Hepatocyte (in vitro differentiated cells): ENCODE data around the gene GATAD1. TPM values are rescaled to one million over a fixed set of nuclear protein-coding genes. Genes with fewer than 3 reads are reported as not detected.

Experiments
- DNase-seq: peaks from one replicate; pipeline ENCODE4 v3.0.0-alpha.2; 2016; ENCODE audit warnings: low spot score
- H2AFZ ChIP-seq: fragments of 200-600 bp; sonication (generic); 2 replicates; pipeline ENCODE4 v1.6.0; 2016; ENCODE audit warnings: antibody characterized with exemption, mild to moderate bottlenecking
- H3K27ac ChIP-seq: fragments of 200-600 bp; sonication (generic); 2 replicates; pipeline ENCODE4 v1.5.1; 2016; ENCODE audit warnings: mild to moderate bottlenecking
- H3K27me3 ChIP-seq: fragments of 200-600 bp; sonication (generic); 2 replicates; pipeline ENCODE4 v1.6.1; 2016
- H3K36me3 ChIP-seq: fragments of 200-600 bp; sonication (generic); replicated peaks from 2 replicates; pipeline ENCODE4 v1.5.1; 2016; ENCODE audit warnings: low read depth; ENCODE audit not compliant: insufficient read depth
- H3K4me1 ChIP-seq: fragments of 200-600 bp; sonication (generic); 2 replicates; pipeline ENCODE4 v1.5.1; 2016; ENCODE audit warnings: mild to moderate bottlenecking, moderate library complexity; ENCODE audit not compliant: insufficient read depth
- H3K4me2 ChIP-seq: fragments of 200-600 bp; sonication (generic); 2 replicates; pipeline ENCODE4 v1.6.0; 2016
- H3K4me3 ChIP-seq: fragments of 200-600 bp; sonication (generic); 2 replicates; pipeline ENCODE4 v1.5.1; 2016; ENCODE audit warnings: mild to moderate bottlenecking
- H3K79me2 ChIP-seq: fragments of 200-600 bp; sonication (generic); 2 replicates; pipeline ENCODE4 v1.6.0; 2017; ENCODE audit warnings: mild to moderate bottlenecking
- H3K9me2 ChIP-seq: fragments of 200-600 bp; sonication (generic); replicated peaks from 2 replicates; pipeline ENCODE4 v1.6.0; 2017; ENCODE audit warnings: mild to moderate bottlenecking; ENCODE audit not compliant: insufficient read depth
- H3K9me3 ChIP-seq: fragments of 200-600 bp; sonication (generic); 2 replicates; pipeline ENCODE4 v1.5.1; 2016; ENCODE audit warnings: low read depth, mild to moderate bottlenecking
- H4K20me1 ChIP-seq: fragments of 200-600 bp; sonication (generic); 2 replicates; pipeline ENCODE4 v1.6.0; 2016; ENCODE audit warnings: mild to moderate bottlenecking; ENCODE audit not compliant: insufficient read depth, poor library complexity, severe bottlenecking
- EZH2 ChIP-seq: fragments of 200-600 bp; sonication (generic); IDR thresholded peaks from 2 replicates; pipeline ENCODE4 v1.6.1; 2016; ENCODE audit warnings: antibody characterized with exemption, mild to moderate bottlenecking, borderline replicate concordance
- EZH2phosphoT487 ChIP-seq: fragments of 200-600 bp; sonication (generic); IDR thresholded peaks from one replicate; pipeline ENCODE4 v1.6.1; 2018; ENCODE audit warnings: antibody characterized with exemption, mild to moderate bottlenecking, low read depth, moderate library complexity; ENCODE audit not compliant: unreplicated experiment, severe bottlenecking
- WGBS: methylation state at CpG from one replicate; pipeline ENCODE4 v1.1.6; 2016; ENCODE audit warnings: low lambda C conversion rate; ENCODE audit errors: missing lambda C conversion rate; 5-methylcytosine and 5-hydroxymethylcytosine counted together
- polyA plus RNA-seq: library from polyadenylated mRNA; unstranded; fragments of >200 nt; fragmentation: Nextera tagmentation; extraction: Ambion mirVana; gene quantifications from 2 replicates; pipeline ENCODE4 v1.2.1, GENCODE V29; 2016
- total RNA-seq: library from RNA; depleted of rRNA; stranded (reverse); fragments of >200 nt; gene quantifications from 2 replicates; pipeline ENCODE4 v1.2.3, GENCODE V29; 2014
- TF ChIP-seq, protein P1 (sequence below): fragments of 200-600 bp; sonication (generic); IDR thresholded peaks from 2 replicates; pipeline ENCODE4 v1.5.1; 2016; ENCODE audit warnings: antibody characterized with exemption, mild to moderate bottlenecking; ENCODE audit not compliant: poor library complexity

GATAD1 gene
- total and polyA plus RNA-seq, 2 experiments from 2014 or later, result 28.7 to 33.2 TPM

DNA sequence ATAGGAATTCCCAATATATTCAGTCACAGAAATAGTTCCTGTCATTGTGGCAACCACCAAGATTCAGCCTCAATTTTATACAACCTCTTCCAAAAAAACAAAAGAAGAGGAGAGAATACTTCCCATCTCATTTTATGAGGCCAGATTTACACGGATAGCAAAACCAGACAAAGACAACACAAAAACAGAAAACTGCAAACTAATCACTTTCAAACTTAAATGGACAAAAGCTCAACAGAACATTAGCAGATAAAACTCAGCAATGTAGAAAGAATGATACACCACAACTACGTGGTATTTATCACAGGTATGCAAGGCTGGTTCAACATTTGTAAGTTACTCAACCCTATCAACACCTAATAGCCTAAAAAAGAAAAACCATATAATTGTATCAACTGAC lies 59.1 kb downstream of the GATAD1 start:
- TF ChIP-seq, protein P1, sequence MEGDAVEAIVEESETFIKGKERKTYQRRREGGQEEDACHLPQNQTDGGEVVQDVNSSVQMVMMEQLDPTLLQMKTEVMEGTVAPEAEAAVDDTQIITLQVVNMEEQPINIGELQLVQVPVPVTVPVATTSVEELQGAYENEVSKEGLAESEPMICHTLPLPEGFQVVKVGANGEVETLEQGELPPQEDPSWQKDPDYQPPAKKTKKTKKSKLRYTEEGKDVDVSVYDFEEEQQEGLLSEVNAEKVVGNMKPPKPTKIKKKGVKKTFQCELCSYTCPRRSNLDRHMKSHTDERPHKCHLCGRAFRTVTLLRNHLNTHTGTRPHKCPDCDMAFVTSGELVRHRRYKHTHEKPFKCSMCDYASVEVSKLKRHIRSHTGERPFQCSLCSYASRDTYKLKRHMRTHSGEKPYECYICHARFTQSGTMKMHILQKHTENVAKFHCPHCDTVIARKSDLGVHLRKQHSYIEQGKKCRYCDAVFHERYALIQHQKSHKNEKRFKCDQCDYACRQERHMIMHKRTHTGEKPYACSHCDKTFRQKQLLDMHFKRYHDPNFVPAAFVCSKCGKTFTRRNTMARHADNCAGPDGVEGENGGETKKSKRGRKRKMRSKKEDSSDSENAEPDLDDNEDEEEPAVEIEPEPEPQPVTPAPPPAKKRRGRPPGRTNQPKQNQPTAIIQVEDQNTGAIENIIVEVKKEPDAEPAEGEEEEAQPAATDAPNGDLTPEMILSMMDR, result no peak
- TF ChIP-seq EZH2phosphoT487 (no peak), EZH2 (no peak)
- DNase-seq, result no peak
- H3K36me3 ChIP-seq, result no peaks in the 10 kb centered on the region
- H3K9me3 ChIP-seq, result no peaks in the 10 kb centered on the region
- 93% methylated on average over 2 of the region's 2 CpGs for WGBS
- H3K4me2 ChIP-seq, result no peak overlapping the region
- H3K27me3 ChIP-seq, result no peaks in the 10 kb centered on the region
- H3K79me2 ChIP-seq, result no peaks in the 10 kb centered on the region
- H3K9me2 ChIP-seq, result no peaks in the 10 kb centered on the region
- H2AFZ ChIP-seq, result no peak overlapping the region
- H4K20me1 ChIP-seq, result no peaks in the 10 kb centered on the region
- H3K4me1 ChIP-seq, result no peaks in the 10 kb centered on the region
- H3K4me3 ChIP-seq, result no peak overlapping the region
- H3K27ac ChIP-seq, result no peak overlapping the region

DNA sequence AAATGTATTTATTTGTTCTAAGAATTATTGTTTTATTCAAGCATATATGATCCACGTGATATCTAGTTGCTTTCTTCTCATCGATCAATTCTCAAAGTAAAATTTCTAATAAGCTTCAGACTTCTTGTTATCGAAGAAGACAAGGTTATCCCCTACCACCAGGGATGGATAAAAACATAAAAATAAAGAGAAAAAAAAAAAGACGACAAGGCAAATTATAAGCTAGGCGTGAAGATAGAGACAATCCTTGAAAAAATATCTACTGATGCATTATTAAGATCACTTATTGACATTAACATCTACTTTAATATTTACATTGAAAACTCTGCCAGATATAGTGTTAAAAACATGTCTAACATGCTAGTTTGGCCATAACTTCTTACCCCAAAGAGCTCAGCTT lies 61.7 kb downstream of the GATAD1 start:
- TF ChIP-seq EZH2 (no peak), EZH2phosphoT487 (no peak)
- TF ChIP-seq, protein P1, result no peak
- Histone ChIP-seq H3K4me1 (no peaks in the 10 kb centered on the region), H3K79me2 (no peaks in the 10 kb centered on the region), H3K4me2 (no peak overlapping the region), H4K20me1 (no peaks in the 10 kb centered on the region), H2AFZ (no peak overlapping the region), H3K9me2 (no peaks in the 10 kb centered on the region), H3K9me3 (no peaks in the 10 kb centered on the region), H3K4me3 (no peak overlapping the region), H3K36me3 (no peaks in the 10 kb centered on the region), H3K27me3 (no peaks in the 10 kb centered on the region), H3K27ac (no peak overlapping the region)
- no peak for DNase-seq
- 96% methylated on average over 5 of the region's 5 CpGs for WGBS

Other genes with a start within 250 kb of the GATAD1 start
- 43.5 and 50.6 TPM in 2 replicates for gene KRIT1, start 201.6 kb upstream of the GATAD1 start, total RNA-seq
- gene KRIT1, start 201.6 kb upstream of the GATAD1 start, polyA plus RNA-seq, result 17.4 and 25.3 TPM in 2 replicates
- 35.3 and 36.8 TPM in 2 replicates for gene ANKIB1, start 201.5 kb upstream of the GATAD1 start, total RNA-seq
- gene ANKIB1, start 201.5 kb upstream of the GATAD1 start, polyA plus RNA-seq, result 8.8 and 12.5 TPM in 2 replicates
- gene ERVW-1, start 30.5 kb downstream of the GATAD1 start, total RNA-seq, result 0.37 TPM in 1 of 2 replicates, not detected in the other
- gene ERVW-1, start 30.5 kb downstream of the GATAD1 start, polyA plus RNA-seq, result 0.23 TPM in 1 of 2 replicates, not detected in the other
- gene PEX1, start 81.0 kb downstream of the GATAD1 start, total RNA-seq, result 20.1 and 23.2 TPM in 2 replicates
- gene PEX1, start 81.0 kb downstream of the GATAD1 start, polyA plus RNA-seq, result 6.8 and 10.6 TPM in 2 replicates
- gene RBM48, start 81.3 kb downstream of the GATAD1 start, total RNA-seq, result 8.5 and 15.7 TPM in 2 replicates
- 8.4 and 8.9 TPM in 2 replicates for gene RBM48, start 81.3 kb downstream of the GATAD1 start, polyA plus RNA-seq
- gene FAM133B, start 142.9 kb downstream of the GATAD1 start, total RNA-seq, result 24.1 and 28.2 TPM in 2 replicates
- 29.8 and 38.8 TPM in 2 replicates for gene FAM133B, start 142.9 kb downstream of the GATAD1 start, polyA plus RNA-seq